SK-N-SH (cell line): Measurements from ENCODE around the gene BRMS1. TPM values are rescaled to one million over a fixed set of nuclear protein-coding genes. Genes with fewer than 3 reads are reported as not detected.

ENCODE experiments used
- CTCF ChIA-PET: fragments of 300-600, 350-600 bp; formaldehyde crosslinking; extraction: SDS; loops from one replicate; lab custom pipeline; 2021; lab: Yijun Ruan, JAX
- POLR2A ChIA-PET: fragments of 350-600 bp; sonication (Branson Sonifier 250); formaldehyde crosslinking; extraction: SDS; loops from one replicate; lab custom pipeline; 2020; ENCODE audit warnings: antibody characterized with exemption, inconsistent platforms; lab: Yijun Ruan, JAX
- DNase-seq: peaks from one replicate; pipeline ENCODE4 v3.0.0; 2012
- H2AFZ ChIP-seq: fragments of 200-600 bp; sonication (generic); 2 replicates; pipeline ENCODE4 v1.8.1; 2016; ENCODE audit warnings: antibody characterized with exemption, mild to moderate bottlenecking, low read depth
- H3F3A ChIP-seq: fragments of 200-600 bp; sonication (generic); replicated peaks from 2 replicates; pipeline ENCODE3; 2016; ENCODE audit warnings: antibody characterized with exemption, mild to moderate bottlenecking; ENCODE audit not compliant: insufficient read depth
- H3K27ac ChIP-seq, 2 experiments: fragments of 200-500 bp in 1 of 2; fragments of 200-600 bp in 1 of 2; sonication (Bioruptor generic) in 1 of 2; sonication (generic), shearing (Covaris generic) in 1 of 2; 2 replicates each; pipeline versions ENCODE4 v1.5.1 to v1.6.1; 2014 to 2016; ENCODE audit warnings: low read depth in 2 of 2, inconsistent platforms in 1 of 2, low read length in 1 of 2, mild to moderate bottlenecking in 1 of 2, mixed read lengths in 1 of 2
- H3K27me3 ChIP-seq: fragments of 200-600 bp; sonication (generic), shearing (Covaris generic); 2 replicates; pipeline ENCODE4 v1.6.1; 2016; ENCODE audit warnings: mixed run types; ENCODE audit not compliant: insufficient read depth
- H3K36me3 ChIP-seq, 2 experiments: fragments of 200-500 bp in 1 of 2; fragments of 200-600 bp in 1 of 2; sonication (Bioruptor generic) in 1 of 2; sonication (generic) in 1 of 2; replicated peaks in 1 of 2; 2 replicates each; pipeline versions ENCODE3 to v1.5.1; 2014 to 2016; ENCODE audit warnings: low read length in 1 of 2, mild to moderate bottlenecking in 1 of 2; ENCODE audit not compliant: insufficient read depth in 2 of 2, control insufficient read depth in 1 of 2
- H3K4me1 ChIP-seq, 2 experiments: fragments of 200-500 bp in 1 of 2; fragments of 200-600 bp in 1 of 2; sonication (Bioruptor generic) in 1 of 2; sonication (generic), shearing (Covaris generic) in 1 of 2; 2 replicates each; pipeline versions ENCODE4 v1.5.1 to v1.6.1; 2014 to 2016; ENCODE audit warnings: low read depth in 1 of 2, low read length in 1 of 2, mixed run types in 1 of 2; ENCODE audit not compliant: insufficient read depth in 2 of 2, control insufficient read depth in 1 of 2
- H3K4me2 ChIP-seq: fragments of 200-600 bp; sonication (generic), shearing (Covaris generic); 2 replicates; pipeline ENCODE4 v1.6.1; 2017; ENCODE audit warnings: mixed run types
- H3K4me3 ChIP-seq, 2 experiments: fragments of 200-500 bp in 1 of 2; fragments of 200-600 bp in 1 of 2; sonication (Bioruptor generic) in 1 of 2; sonication (generic), shearing (Covaris generic) in 1 of 2; 2 replicates each; pipeline versions ENCODE4 v1.5.1 to v1.8.1; 2014 to 2016; ENCODE audit warnings: low read depth in 2 of 2, inconsistent platforms in 1 of 2, low read length in 1 of 2, mild to moderate bottlenecking in 1 of 2, mixed read lengths in 1 of 2, moderate library complexity in 1 of 2
- H3K79me2 ChIP-seq: fragments of 200-600 bp; sonication (generic); 2 replicates; pipeline ENCODE4 v1.8.1; 2017; ENCODE audit warnings: mild to moderate bottlenecking; ENCODE audit not compliant: insufficient read depth
- H3K9ac ChIP-seq: fragments of 200-600 bp; sonication (generic); 2 replicates; pipeline ENCODE4 v1.6.1; 2017; ENCODE audit warnings: mixed run types
- H3K9me2 ChIP-seq: fragments of 200-600 bp; sonication (generic); 2 replicates; pipeline ENCODE4 v1.6.1; 2017; ENCODE audit warnings: mixed run types
- H3K9me3 ChIP-seq: fragments of 200-600 bp; sonication (generic); 2 replicates; pipeline ENCODE4 v1.6.1; 2017; ENCODE audit warnings: mixed run types, mild to moderate bottlenecking, moderate library complexity
- H4K20me1 ChIP-seq: fragments of 200-600 bp; sonication (generic); 2 replicates; pipeline ENCODE4 v1.6.1; 2017; ENCODE audit warnings: mild to moderate bottlenecking, mixed run types; ENCODE audit not compliant: insufficient read depth
- CHD2 ChIP-seq: fragments of 150-350 bp; IDR thresholded peaks from 2 replicates; pipeline ENCODE4 v1.6.1; 2018; ENCODE audit warnings: low read length; ENCODE audit not compliant: partially characterized antibody
- EP300 ChIP-seq, 2 experiments: IDR thresholded peaks; 2 replicates each; pipeline versions ENCODE4 v1.4.0 to v1.6.1; 2012; ENCODE audit warnings: borderline replicate concordance in 1 of 2, low read depth in 1 of 2, low read length in 1 of 2
- FOSL2 ChIP-seq: IDR thresholded peaks from 2 replicates; pipeline ENCODE4 v1.4.0; 2012; ENCODE audit warnings: low read depth, mild to moderate bottlenecking, moderate library complexity, borderline replicate concordance
- IRF3 ChIP-seq: fragments of 150-350 bp; IDR thresholded peaks from 2 replicates; pipeline ENCODE4 v1.6.1; 2016; ENCODE audit warnings: mild to moderate bottlenecking, low read depth, low read length
- MEF2A ChIP-seq: IDR thresholded peaks from 2 replicates; pipeline ENCODE4 v1.4.0; 2012; ENCODE audit warnings: low read depth, borderline replicate concordance
- PBX3 ChIP-seq: IDR thresholded peaks from 2 replicates; pipeline ENCODE4; 2012
- RAD21 ChIP-seq: IDR thresholded peaks from 2 replicates; pipeline ENCODE4 v1.6.1; 2012; ENCODE audit warnings: mild to moderate bottlenecking, low read length
- RXRA ChIP-seq: IDR thresholded peaks from 2 replicates; pipeline ENCODE4 v1.4.0; 2012; ENCODE audit warnings: low read depth, mild to moderate bottlenecking, borderline replicate concordance
- TAF1 ChIP-seq: IDR thresholded peaks from 2 replicates; pipeline ENCODE4 v1.6.1; 2012; ENCODE audit warnings: low read depth, mild to moderate bottlenecking, low read length, moderate library complexity, borderline replicate concordance
- TCF12 ChIP-seq: IDR thresholded peaks from 2 replicates; pipeline ENCODE4 v1.4.0; 2012
- USF2 ChIP-seq: fragments of 150-350 bp; IDR thresholded peaks from 2 replicates; pipeline ENCODE4 v1.6.1; 2017; ENCODE audit warnings: antibody characterized with exemption, low read length, low read depth, borderline replicate concordance
- YY1 ChIP-seq: IDR thresholded peaks from 2 replicates; pipeline ENCODE4 v1.4.0; 2012; ENCODE audit warnings: low read depth, mild to moderate bottlenecking
- WGBS: methylation state at CpG from one replicate; pipeline ENCODE4 v1.1.6; 2017; ENCODE audit warnings: low lambda C conversion rate; 5-methylcytosine and 5-hydroxymethylcytosine counted together
- polyA plus RNA-seq, 3 experiments: library from polyadenylated mRNA; depleted of rRNA; stranded (reverse); fragments of >200 nt; gene quantifications; 2 replicates each; pipeline ENCODE4 v1.2.3, GENCODE V29; 2012

BRMS1 gene
- polyA plus RNA-seq, 1 of the 3 experiments (the other 2 are of a cell fraction) = 70.0 TPM

- TF ChIP-seq RXRA (peak; percentile 29; the same call in 1 of the 2 replicates), YY1 (no peak)
Observed at GRCh38 chr11:66326261-66327111, 18.4 kb downstream of the BRMS1 start (continued).

GRCh38 chr11:66325263-66325671 lies 19.6 kb downstream of the BRMS1 start:
- Histone ChIP-seq H3K27me3 (no peaks in the 10 kb centered on the region), H3K27ac (no peak overlapping the region; a peak in 1 of 4 replicates), H3K36me3 (no peaks in the 10 kb centered on the region), H3K79me2 (no peaks in the 10 kb centered on the region), H2AFZ (no peak overlapping the region), H4K20me1 (no peaks in the 10 kb centered on the region), H3K9me2 (no peaks in the 10 kb centered on the region), H3K9ac (no peak overlapping the region), H3K4me1 (peaks cover 28 to 36% of the 10 kb centered on the region in 2 experiments; a peak in 3 of 4 replicates), H3K4me3 (no peak overlapping the region), H3K9me3 (no peaks in the 10 kb centered on the region), H3F3A (peaks cover 9% of the 10 kb centered on the region), H3K4me2 (no peak overlapping the region; the same call in 1 of the 2 replicates)
- WGBS = 95% methylated on average over 6 of the region's 8 CpGs
- DNase-seq = no peak
- POLR2A ChIA-PET = no interaction called here
- CTCF ChIA-PET = interaction anchor here (1.5 to 2.3 kb wide), 2 partner anchors 12 to 14 kb away, joined by 7 to 17 read pairs; no protein-coding TSS in a partner anchor
- TF ChIP-seq TCF12 (no peak), TAF1 (no peak), FOSL2 (no peak), CHD2 (no peak), RXRA (no peak), PBX3 (no peak), MEF2A (no peak), IRF3 (no peak)

GRCh38 chr11:66324664-66325063 lies 20.2 kb downstream of the BRMS1 start:
- Histone ChIP-seq H3F3A (peaks cover 9% of the 10 kb centered on the region), H3K36me3 (no peaks in the 10 kb centered on the region), H3K4me1 (peaks cover 28 to 36% of the 10 kb centered on the region in 2 experiments; a peak in 3 of 4 replicates), H3K9me2 (no peaks in the 10 kb centered on the region), H3K27me3 (no peaks in the 10 kb centered on the region), H4K20me1 (no peaks in the 10 kb centered on the region), H2AFZ (no peak overlapping the region), H3K27ac (no peak overlapping the region), H3K9ac (no peak overlapping the region), H3K9me3 (no peaks in the 10 kb centered on the region), H3K4me3 (no peak overlapping the region), H3K4me2 (no peak overlapping the region), H3K79me2 (no peaks in the 10 kb centered on the region)
- WGBS = 69% methylated on average over 8 of the region's 10 CpGs
- POLR2A ChIA-PET = no interaction called here
- CTCF ChIA-PET = interaction anchor here (1.5 to 2.3 kb wide), 2 partner anchors 11 to 13 kb away, joined by 7 to 17 read pairs; no protein-coding TSS in a partner anchor
- peak; percentile 8 for DNase-seq
- no peak for TF ChIP-seq EP300 (IDR thresholded peaks at IDR 0.05; ENCODE audit: borderline replicate concordance in 1 of 2, low read depth in 1 of 2, low read length in 1 of 2)
- no peak for TF ChIP-seq TAF1
- no peak for TF ChIP-seq TCF12
- no peak for TF ChIP-seq CHD2
- no peak for TF ChIP-seq MEF2A
- no peak for TF ChIP-seq RAD21
- no peak for TF ChIP-seq USF2
